SK-N-SH (cell line): ENCODE measurements around the gene SAXO2. TPM values are rescaled to one million over a fixed set of nuclear protein-coding genes. Genes with fewer than 3 reads are reported as not detected.
"Not testable (repeated sequence)": the region's sequence is repeated elsewhere in the genome, so short reads cannot be mapped to it uniquely, and the experiment has no call there.

ENCODE experiments used
- CTCF ChIA-PET: fragments of 300-600, 350-600 bp; formaldehyde crosslinking; extraction: SDS; loops from one replicate; lab custom pipeline; 2021; lab: Yijun Ruan, JAX
- POLR2A ChIA-PET: fragments of 350-600 bp; sonication (Branson Sonifier 250); formaldehyde crosslinking; extraction: SDS; loops from one replicate; lab custom pipeline; 2020; ENCODE audit warnings: antibody characterized with exemption, inconsistent platforms; lab: Yijun Ruan, JAX
- DNase-seq: peaks from one replicate; pipeline ENCODE4 v3.0.0; 2012
- H2AFZ ChIP-seq: fragments of 200-600 bp; sonication (generic); 2 replicates; pipeline ENCODE4 v1.8.1; 2016; ENCODE audit warnings: antibody characterized with exemption, mild to moderate bottlenecking, low read depth
- H3F3A ChIP-seq: fragments of 200-600 bp; sonication (generic); replicated peaks from 2 replicates; pipeline ENCODE3; 2016; ENCODE audit warnings: antibody characterized with exemption, mild to moderate bottlenecking; ENCODE audit not compliant: insufficient read depth
- H3K27ac ChIP-seq, 2 experiments: fragments of 200-500 bp in 1 of 2; fragments of 200-600 bp in 1 of 2; sonication (Bioruptor generic) in 1 of 2; sonication (generic), shearing (Covaris generic) in 1 of 2; 2 replicates each; pipeline versions ENCODE4 v1.5.1 to v1.6.1; 2014 to 2016; ENCODE audit warnings: low read depth in 2 of 2, inconsistent platforms in 1 of 2, low read length in 1 of 2, mild to moderate bottlenecking in 1 of 2, mixed read lengths in 1 of 2
- H3K27me3 ChIP-seq: fragments of 200-600 bp; sonication (generic), shearing (Covaris generic); 2 replicates; pipeline ENCODE4 v1.6.1; 2016; ENCODE audit warnings: mixed run types; ENCODE audit not compliant: insufficient read depth
- H3K36me3 ChIP-seq, 2 experiments: fragments of 200-500 bp in 1 of 2; fragments of 200-600 bp in 1 of 2; sonication (Bioruptor generic) in 1 of 2; sonication (generic) in 1 of 2; replicated peaks in 1 of 2; 2 replicates each; pipeline versions ENCODE3 to v1.5.1; 2014 to 2016; ENCODE audit warnings: low read length in 1 of 2, mild to moderate bottlenecking in 1 of 2; ENCODE audit not compliant: insufficient read depth in 2 of 2, control insufficient read depth in 1 of 2
- H3K4me1 ChIP-seq, 2 experiments: fragments of 200-500 bp in 1 of 2; fragments of 200-600 bp in 1 of 2; sonication (Bioruptor generic) in 1 of 2; sonication (generic), shearing (Covaris generic) in 1 of 2; 2 replicates each; pipeline versions ENCODE4 v1.5.1 to v1.6.1; 2014 to 2016; ENCODE audit warnings: low read depth in 1 of 2, low read length in 1 of 2, mixed run types in 1 of 2; ENCODE audit not compliant: insufficient read depth in 2 of 2, control insufficient read depth in 1 of 2
- H3K4me2 ChIP-seq: fragments of 200-600 bp; sonication (generic), shearing (Covaris generic); 2 replicates; pipeline ENCODE4 v1.6.1; 2017; ENCODE audit warnings: mixed run types
- H3K4me3 ChIP-seq, 2 experiments: fragments of 200-500 bp in 1 of 2; fragments of 200-600 bp in 1 of 2; sonication (Bioruptor generic) in 1 of 2; sonication (generic), shearing (Covaris generic) in 1 of 2; 2 replicates each; pipeline versions ENCODE4 v1.5.1 to v1.8.1; 2014 to 2016; ENCODE audit warnings: low read depth in 2 of 2, inconsistent platforms in 1 of 2, low read length in 1 of 2, mild to moderate bottlenecking in 1 of 2, mixed read lengths in 1 of 2, moderate library complexity in 1 of 2
- H3K79me2 ChIP-seq: fragments of 200-600 bp; sonication (generic); 2 replicates; pipeline ENCODE4 v1.8.1; 2017; ENCODE audit warnings: mild to moderate bottlenecking; ENCODE audit not compliant: insufficient read depth
- H3K9ac ChIP-seq: fragments of 200-600 bp; sonication (generic); 2 replicates; pipeline ENCODE4 v1.6.1; 2017; ENCODE audit warnings: mixed run types
- H3K9me2 ChIP-seq: fragments of 200-600 bp; sonication (generic); 2 replicates; pipeline ENCODE4 v1.6.1; 2017; ENCODE audit warnings: mixed run types
- H3K9me3 ChIP-seq: fragments of 200-600 bp; sonication (generic); 2 replicates; pipeline ENCODE4 v1.6.1; 2017; ENCODE audit warnings: mixed run types, mild to moderate bottlenecking, moderate library complexity
- H4K20me1 ChIP-seq: fragments of 200-600 bp; sonication (generic); 2 replicates; pipeline ENCODE4 v1.6.1; 2017; ENCODE audit warnings: mild to moderate bottlenecking, mixed run types; ENCODE audit not compliant: insufficient read depth
- WGBS: methylation state at CpG from one replicate; pipeline ENCODE4 v1.1.6; 2017; ENCODE audit warnings: low lambda C conversion rate; 5-methylcytosine and 5-hydroxymethylcytosine counted together
- polyA plus RNA-seq, 3 experiments: library from polyadenylated mRNA; depleted of rRNA; stranded (reverse); fragments of >200 nt; gene quantifications; 2 replicates each; pipeline ENCODE4 v1.2.3, GENCODE V29; 2012

The SAXO2 gene
- polyA plus RNA-seq, 1 of the 3 experiments (the other 2 are of a cell fraction), result 2.8 TPM

- H3K9me2 ChIP-seq, H3K36me3 ChIP-seq, H3K79me2 ChIP-seq, H3K27me3 ChIP-seq, H3K9me3 ChIP-seq, H3K9ac ChIP-seq, POLR2A ChIA-PET, DNase-seq, H2AFZ ChIP-seq, H3K4me3 ChIP-seq, H3F3A ChIP-seq, CTCF ChIA-PET, H4K20me1 ChIP-seq, H3K4me2 ChIP-seq, H3K27ac ChIP-seq: not testable (repeated sequence)
- peaks cover 0 to 16% of the 10 kb centered on the region in 2 experiments; a peak in 1 of 4 replicates for H3K4me1 ChIP-seq
- WGBS, result no CpG with 5 or more reads among the region's 11 CpGs
Observed at GRCh38 chr15:82330921-82331320, 68.3 kb downstream of the SAXO2 start.

GRCh38 chr15:82331576-82332304, 69.1 kb downstream of the SAXO2 start:
- H4K20me1 ChIP-seq, H3K4me2 ChIP-seq, CTCF ChIA-PET, H3K36me3 ChIP-seq, H3F3A ChIP-seq, H3K27ac ChIP-seq, H3K4me3 ChIP-seq, H3K9ac ChIP-seq, POLR2A ChIA-PET, H3K27me3 ChIP-seq, DNase-seq, H3K9me2 ChIP-seq, H3K79me2 ChIP-seq, H2AFZ ChIP-seq, H3K9me3 ChIP-seq: not testable (repeated sequence)
- WGBS, result no CpG with 5 or more reads among the region's 3 CpGs
- H3K4me1 ChIP-seq, result peaks cover 0 to 16% of the 10 kb centered on the region in 2 experiments; a peak in 1 of 4 replicates

GRCh38 chr15:82332711-82333602, 70.3 kb downstream of the SAXO2 start:
- CTCF ChIA-PET, H3K9ac ChIP-seq, POLR2A ChIA-PET, H3K9me2 ChIP-seq, H2AFZ ChIP-seq, H3K4me2 ChIP-seq, H4K20me1 ChIP-seq, H3F3A ChIP-seq, H3K4me3 ChIP-seq, H3K27me3 ChIP-seq, H3K9me3 ChIP-seq, H3K79me2 ChIP-seq, H3K36me3 ChIP-seq: not testable (repeated sequence)
- DNase-seq, result peak; percentile 53
- Histone ChIP-seq H3K27ac (peak overlapping the region in 1 of 2 experiments; percentile 63; a peak in 2 of 4 replicates), H3K4me1 (peaks cover 0 to 16% of the 10 kb centered on the region in 2 experiments; a peak in 1 of 4 replicates)
- WGBS, result 90% methylated on average over 6 of the region's 13 CpGs

DNA sequence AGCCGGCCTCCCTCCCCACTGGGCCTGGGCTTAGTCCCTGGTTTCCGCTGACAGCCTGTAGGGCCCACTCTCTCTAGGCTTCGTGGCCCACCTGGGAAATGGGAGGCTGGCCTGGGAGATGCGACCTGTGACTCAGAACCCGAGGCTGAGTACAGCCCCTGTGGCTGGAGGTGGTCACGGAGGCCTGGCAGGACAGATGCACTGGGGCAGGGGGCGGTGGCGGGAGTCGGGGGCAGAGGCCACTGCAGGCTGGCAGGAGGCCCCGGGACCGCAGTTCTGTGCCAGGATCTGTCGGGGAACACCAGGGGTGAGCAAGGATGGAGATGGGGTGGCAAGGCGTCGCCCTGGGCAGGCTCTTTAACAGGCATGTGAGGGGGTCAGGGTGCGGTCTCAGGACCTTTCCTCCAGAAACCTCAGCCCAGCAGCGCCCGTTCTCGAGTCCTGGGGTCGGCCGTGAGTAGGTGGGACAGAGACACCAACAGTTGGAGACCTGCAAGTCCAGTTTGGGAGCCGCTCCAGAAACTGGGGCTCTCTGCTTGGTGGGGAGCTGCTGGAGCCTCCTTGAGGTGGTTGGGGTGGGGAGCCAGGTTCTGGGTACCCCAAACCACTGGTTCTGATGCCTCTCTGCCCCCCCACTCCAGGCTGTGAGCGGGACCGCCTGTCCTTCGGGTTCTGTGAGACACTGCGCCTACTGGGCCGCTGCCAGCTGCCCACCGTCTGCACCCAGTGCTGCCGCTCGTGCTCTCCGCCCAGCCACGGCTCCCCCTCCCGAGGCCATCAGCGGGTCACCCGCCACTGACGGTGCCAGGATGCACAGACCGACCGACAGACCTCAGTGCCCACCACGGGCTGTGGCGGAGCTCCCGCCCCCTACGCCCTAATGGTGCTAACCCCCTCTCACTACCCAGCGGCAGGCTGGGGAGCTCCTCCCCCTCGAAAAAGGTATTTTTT, 71.3 kb downstream of the SAXO2 start:
- Histone ChIP-seq H3K4me1 (peaks cover 0 to 16% of the 10 kb centered on the region in 2 experiments; a peak in 1 of 4 replicates), H3K27ac (peak overlapping the region in 1 of 2 experiments; percentile 63; a peak in 2 of 4 replicates)
- POLR2A ChIA-PET, H3K4me2 ChIP-seq, H2AFZ ChIP-seq, H3K27me3 ChIP-seq, H3K9me3 ChIP-seq, H3K9me2 ChIP-seq, H4K20me1 ChIP-seq, H3K9ac ChIP-seq, H3F3A ChIP-seq, H3K4me3 ChIP-seq, H3K36me3 ChIP-seq, DNase-seq, H3K79me2 ChIP-seq, CTCF ChIA-PET: not testable (repeated sequence)
- 88% methylated on average over 4 of the region's 43 CpGs for WGBS

Other genes with a start within 250 kb of the SAXO2 start
- 6.2 and 9.3 TPM in 2 replicates for gene MEX3B, start 216.8 kb upstream of the SAXO2 start, polyA plus RNA-seq (2012; rRNA removed)
- 12.3 and 15.3 TPM in 2 replicates for gene EFL1, start 84 bp upstream of the SAXO2 start, polyA plus RNA-seq (2012; rRNA removed)
- 0.10 and 0.18 TPM in 2 replicates for gene GOLGA6L10, start 86.7 kb downstream of the SAXO2 start, polyA plus RNA-seq (2012; rRNA removed)
- gene GOLGA6L9, start 167.0 kb downstream of the SAXO2 start, polyA plus RNA-seq (2012; rRNA removed), result 7.3 and 7.4 TPM in 2 replicates